DLD1 (cell line): Measurements from ENCODE around the gene COG5.

Source experiments
- in situ Hi-C: cut with HindIII; loops from 2 replicates; pipeline ENCODE4 v1.10.0; 2017; ENCODE audit warnings: low sequenced_read_pairs

Gene COG5

DNA sequence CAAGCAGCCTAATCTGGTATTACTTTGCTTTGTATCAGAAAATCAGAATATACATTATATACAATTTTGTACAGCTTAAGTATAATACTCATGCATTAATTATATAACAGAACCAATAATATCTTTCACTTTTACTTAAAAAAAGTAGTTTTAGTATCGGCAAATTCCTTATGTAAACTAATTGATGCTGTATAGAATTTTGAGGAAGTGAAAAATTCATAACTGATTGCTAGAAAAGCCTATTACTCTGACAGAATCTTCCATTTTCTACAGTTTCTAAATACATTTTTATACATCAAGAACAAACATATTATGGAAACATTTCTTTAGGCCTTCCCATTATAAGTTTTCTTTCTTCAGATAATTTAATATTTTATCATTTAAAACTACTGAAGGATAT, 217.8 kb downstream of the COG5 start:
- in situ Hi-C loops, result no loop called here

GRCh38 chr7:107344799-107345198, 218.9 kb downstream of the COG5 start:
- in situ Hi-C loops, result no loop called here

GRCh38 chr7:107344286-107344685, 219.4 kb downstream of the COG5 start:
- in situ Hi-C loops, result no loop called here

GRCh38 chr7:107338080-107338479, 225.6 kb downstream of the COG5 start:
- in situ Hi-C loops, result no loop called here

DNA sequence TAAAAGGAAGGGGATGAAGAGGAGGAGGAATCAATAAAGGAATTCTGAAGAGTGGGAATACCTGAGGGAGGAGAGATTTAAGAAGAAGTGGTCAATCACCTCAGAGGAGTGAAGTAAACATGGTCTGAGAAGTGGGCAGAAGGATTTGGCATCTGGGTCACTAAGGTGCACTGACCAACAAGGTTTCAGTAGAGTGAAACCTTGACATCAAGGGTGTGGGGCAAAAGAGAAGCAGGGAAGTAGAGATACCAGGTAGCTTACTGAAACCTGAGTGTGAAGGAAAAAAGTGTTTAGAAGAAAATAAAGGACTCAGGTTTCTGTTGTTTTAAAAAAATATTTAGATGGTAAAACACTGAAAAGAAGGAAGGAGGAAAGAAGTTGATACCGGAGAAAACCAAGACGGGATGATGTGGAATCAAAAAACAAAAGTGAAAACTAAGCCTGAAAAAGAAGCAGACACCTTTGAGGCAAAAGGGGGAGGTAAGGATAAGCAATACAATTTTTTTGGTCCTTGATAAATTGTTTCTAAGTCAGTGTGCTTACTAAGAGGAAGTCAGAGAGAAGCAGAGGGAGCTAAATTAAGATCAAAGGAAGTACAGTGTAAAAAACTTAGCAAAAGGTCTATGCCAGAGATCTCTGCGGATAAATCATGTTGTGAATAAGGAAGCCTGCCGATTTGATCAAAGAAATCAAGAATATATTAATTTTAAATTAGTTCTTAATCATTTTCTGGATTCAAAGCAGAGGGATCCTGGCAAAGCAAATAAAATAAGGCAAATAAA, 231.0 kb downstream of the COG5 start:
- in situ Hi-C loops, result no loop called here

DNA sequence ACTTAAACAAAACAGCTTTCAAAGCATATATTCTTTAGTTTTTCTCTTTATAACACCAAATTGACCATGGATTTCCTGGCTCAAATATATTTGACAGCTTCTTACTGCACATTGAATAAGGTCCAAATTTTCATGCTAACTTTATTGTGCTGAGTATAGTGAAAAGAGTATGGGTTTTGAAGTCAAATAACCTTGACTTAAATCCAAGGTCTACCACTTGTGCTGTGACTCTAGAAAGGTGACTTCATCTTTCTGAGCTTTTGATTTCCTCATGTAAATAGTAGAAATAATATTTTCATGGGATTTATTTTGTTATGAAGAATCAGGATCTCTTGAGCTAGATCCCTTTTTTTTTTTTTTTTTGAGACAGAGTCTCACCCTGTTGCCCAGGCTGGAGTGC, 233.2 kb downstream of the COG5 start:
- in situ Hi-C loops, result no loop called here

- in situ Hi-C loops, result no loop called here
These were observed 235.6 kb downstream of the COG5 start for GRCh38 chr7:107327986-107328569.

DNA sequence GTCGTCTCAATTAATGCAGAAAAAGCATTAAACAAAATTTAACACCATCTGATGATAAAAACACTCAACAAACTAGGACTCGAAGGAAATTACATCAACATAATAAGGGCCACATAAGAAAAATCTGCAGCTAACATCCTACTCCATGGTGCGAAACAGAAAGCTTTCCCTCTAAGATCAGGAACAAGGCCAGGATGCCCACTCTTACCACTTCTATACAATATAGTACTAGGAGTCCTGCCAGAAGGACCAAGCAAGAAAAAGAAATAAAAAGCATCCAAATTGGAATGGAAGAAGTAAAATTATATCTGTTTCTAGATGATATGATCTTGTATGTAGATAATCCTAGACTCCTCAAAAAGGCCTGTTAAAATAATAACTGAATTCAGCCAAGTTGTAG, 237.7 kb downstream of the COG5 start:
- in situ Hi-C loops, result no loop called here

- in situ Hi-C loops, result no loop called here
These were observed 241.7 kb downstream of the COG5 start for GRCh38 chr7:107322015-107322414.

- in situ Hi-C loops, result no loop called here
These were observed 242.1 kb downstream of the COG5 start for GRCh38 chr7:107321611-107322010.

DNA sequence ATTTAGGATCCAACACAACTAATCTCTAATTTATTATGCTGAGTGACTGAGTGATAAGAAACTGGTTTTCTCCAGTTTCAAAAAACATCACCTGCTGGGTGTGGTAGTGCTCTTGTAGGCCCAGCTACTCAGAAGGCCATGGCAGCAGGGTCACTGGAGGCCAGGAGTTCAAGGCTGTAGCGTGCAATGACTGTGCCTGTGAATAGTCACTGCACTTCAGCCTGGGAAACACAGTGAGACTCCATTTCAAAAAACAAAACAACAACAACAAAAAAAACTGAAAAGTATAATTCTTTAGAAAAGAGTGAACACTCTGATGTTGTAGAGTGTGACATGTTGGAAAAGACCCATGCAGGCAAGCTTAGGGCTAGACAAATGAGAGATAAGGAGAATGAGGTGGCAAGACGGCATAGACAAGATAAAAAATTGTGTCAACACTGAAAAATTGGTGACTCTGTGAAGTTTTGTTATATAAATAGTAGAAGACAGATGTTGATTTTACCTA, 243.9 kb downstream of the COG5 start:
- in situ Hi-C loops, result no loop called here

- in situ Hi-C loops, result no loop called here
These were observed 245.1 kb downstream of the COG5 start for GRCh38 chr7:107318523-107319160.

GRCh38 chr7:107315716-107316220, 248.0 kb downstream of the COG5 start:
- in situ Hi-C loops, result no loop called here

- in situ Hi-C loops, result no loop called here
These were observed 250.4 kb downstream of the COG5 start for GRCh38 chr7:107313355-107313754.

- in situ Hi-C loops, result no loop called here
These were observed 251.3 kb downstream of the COG5 start for GRCh38 chr7:107312418-107312817.

GRCh38 chr7:107309296-107309695, 254.4 kb downstream of the COG5 start:
- in situ Hi-C loops, result no loop called here

- in situ Hi-C loops, result no loop called here
These were observed 259.1 kb downstream of the COG5 start for GRCh38 chr7:107304636-107305035.

DNA sequence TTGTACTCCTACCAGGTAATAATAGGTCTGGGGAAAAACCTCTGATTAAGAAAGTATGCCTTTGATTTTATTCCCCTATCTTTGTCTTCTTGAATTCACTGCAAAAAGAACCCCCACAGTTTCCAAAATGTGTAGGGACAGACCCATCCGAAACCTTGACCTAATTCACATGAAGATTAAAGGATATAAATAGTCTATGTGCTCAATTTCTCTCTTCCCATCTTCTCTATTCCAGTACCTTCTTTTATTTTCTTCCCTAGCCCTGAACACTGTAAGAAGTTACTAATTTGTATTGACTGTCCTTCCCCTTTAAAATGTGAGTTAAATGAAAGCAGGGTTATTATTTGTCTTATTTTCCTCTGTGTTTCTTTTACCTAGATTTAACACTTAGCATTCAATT, 259.7 kb downstream of the COG5 start:
- in situ Hi-C loops, result no loop called here

DNA sequence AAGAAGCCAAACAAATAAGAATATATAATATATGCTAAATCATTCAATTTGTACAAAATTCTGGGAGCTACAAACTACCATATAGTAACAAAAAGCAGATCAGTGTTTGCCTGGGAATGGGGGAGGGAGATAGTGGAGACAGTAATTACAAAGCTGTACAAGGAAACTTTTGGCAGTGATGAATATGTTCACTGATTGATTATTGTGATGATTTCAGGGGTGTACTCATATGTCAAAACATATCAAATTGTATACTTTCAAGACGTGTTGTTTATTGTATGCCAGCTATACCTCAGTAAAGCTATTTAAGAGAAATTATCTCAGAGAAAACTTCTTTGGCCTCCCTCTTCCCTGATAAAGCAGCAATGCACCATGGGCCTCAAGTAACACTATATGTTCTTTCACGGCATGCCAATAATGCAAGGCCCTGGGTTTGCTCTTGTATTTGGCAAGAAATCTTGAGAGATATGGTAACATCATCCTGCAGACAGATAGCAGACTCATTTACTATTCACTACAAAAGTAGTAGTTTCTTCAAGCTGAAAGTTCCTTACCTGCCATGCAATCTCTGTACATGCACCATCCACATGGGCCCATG, 261.4 kb downstream of the COG5 start:
- in situ Hi-C loops, result no loop called here

GRCh38 chr7:107294182-107294581, 269.5 kb downstream of the COG5 start:
- in situ Hi-C loops, result no loop called here

- in situ Hi-C loops, result no loop called here
These were observed 271.1 kb downstream of the COG5 start for GRCh38 chr7:107292591-107292990.
